ENCODE measurements around the gene IL27RA.

The IL27RA gene

GRCh38 chr19:14096272-14096992 is 64.9 kb downstream of the IL27RA start:
- no peak for DNase-seq
- Histone ChIP-seq H3K36me3 (ENCODE audit: control insufficient read depth in 4 of 4, insufficient read depth in 4 of 4, low read length in 3 of 4) (peaks cover 2 to 24% (median 14%) of the 10 kb centered on the region in 4 experiments), H3K27ac (ENCODE audit: insufficient read depth in 1 of 2, low read depth in 1 of 2, low read length in 2 of 2, poor library complexity in 1 of 2, severe bottlenecking in 2 of 2) (no peak overlapping the region), H3K9me3 (ENCODE audit: control extremely low read depth in 1 of 5, control insufficient read depth in 4 of 5, insufficient read depth in 2 of 5, low read depth in 1 of 5, low read length in 4 of 5) (peaks cover 0 to 6% (median 0%) of the 10 kb centered on the region in 5 experiments), H3K27me3 (replicated peaks in 2 of 5; ENCODE audit: control insufficient read depth in 4 of 5, insufficient read depth in 5 of 5, low read length in 4 of 5) (no peaks in the 10 kb centered on the region), H3K4me1 (ENCODE audit: control extremely low read depth in 1 of 4, control insufficient read depth in 4 of 4, insufficient read depth in 4 of 4, low read length in 3 of 4) (peaks cover 0 to 13% (median 9%) of the 10 kb centered on the region in 4 experiments), H3K4me3 (ENCODE audit: control insufficient read depth in 1 of 7, extremely low read depth in 1 of 7, insufficient read depth in 4 of 7, low read depth in 2 of 7, low read length in 6 of 7) (no peak overlapping the region)
- CTCF ChIA-PET: interaction anchor here (0.6 to 2.1 kb wide), 5 partner anchors 9 to 213 kb away, joined by 3 to 15 read pairs (median 3); partner anchors contain the start of gene ASF1B
- WGBS (ENCODE audit: insufficient coverage): 98% methylated on average over 5 of the region's 11 CpGs
- POLR2A ChIA-PET: no interaction called here

- ChIA-PET POLR2A (no interaction called here), CTCF (interaction anchor here (1.0 to 1.2 kb wide), 2 partner anchors 39 to 218 kb away, joined by 3 to 4 read pairs; partner anchors contain the start of gene ASF1B)
- Histone ChIP-seq H3K27ac (ENCODE audit: insufficient read depth in 1 of 2, low read depth in 1 of 2, low read length in 2 of 2, poor library complexity in 1 of 2, severe bottlenecking in 2 of 2) (no peak overlapping the region), H3K4me1 (ENCODE audit: control extremely low read depth in 1 of 4, control insufficient read depth in 4 of 4, insufficient read depth in 4 of 4, low read length in 3 of 4) (peaks cover 0 to under 1% (median under 1%) of the 10 kb centered on the region in 4 experiments), H3K27me3 (replicated peaks in 2 of 5; ENCODE audit: control insufficient read depth in 4 of 5, insufficient read depth in 5 of 5, low read length in 4 of 5) (no peaks in the 10 kb centered on the region), H3K36me3 (ENCODE audit: control insufficient read depth in 4 of 4, insufficient read depth in 4 of 4, low read length in 3 of 4) (peaks cover 2 to 32% (median 21%) of the 10 kb centered on the region in 4 experiments), H3K9me3 (ENCODE audit: control extremely low read depth in 1 of 5, control insufficient read depth in 4 of 5, insufficient read depth in 2 of 5, low read depth in 1 of 5, low read length in 4 of 5) (peaks cover 0 to 6% (median 0%) of the 10 kb centered on the region in 5 experiments), H3K4me3 (ENCODE audit: control insufficient read depth in 1 of 7, extremely low read depth in 1 of 7, insufficient read depth in 4 of 7, low read depth in 2 of 7, low read length in 6 of 7) (no peak overlapping the region)
- no peak for DNase-seq
- 94% methylated on average over 15 of the region's 21 CpGs for WGBS (ENCODE audit: insufficient coverage)
These were observed 66.1 kb downstream of the IL27RA start for GRCh38 chr19:14097532-14098151.

- no peak overlapping the region for H3K4me3 ChIP-seq (ENCODE audit: control insufficient read depth in 1 of 7, extremely low read depth in 1 of 7, insufficient read depth in 4 of 7, low read depth in 2 of 7, low read length in 6 of 7)
- no peak for DNase-seq
- no peaks in the 10 kb centered on the region for H3K9me3 ChIP-seq (ENCODE audit: control extremely low read depth in 1 of 5, control insufficient read depth in 4 of 5, insufficient read depth in 2 of 5, low read depth in 1 of 5, low read length in 4 of 5)
- CTCF ChIA-PET: interaction anchor here (1.0 to 3.7 kb wide), 4 partner anchors 9 to 42 kb away, joined by 3 to 22 read pairs (median 4); partner anchors contain the start of gene ASF1B
- no peak overlapping the region for H3K27ac ChIP-seq (ENCODE audit: insufficient read depth in 1 of 2, low read depth in 1 of 2, low read length in 2 of 2, poor library complexity in 1 of 2, severe bottlenecking in 2 of 2)
- POLR2A ChIA-PET: no interaction called here
- peaks cover 5 to 42% (median 26%) of the 10 kb centered on the region in 4 experiments for H3K36me3 ChIP-seq (ENCODE audit: control insufficient read depth in 4 of 4, insufficient read depth in 4 of 4, low read length in 3 of 4)
- 100% methylated on average over 4 of the region's 6 CpGs for WGBS (ENCODE audit: insufficient coverage)
- H3K4me1 ChIP-seq (ENCODE audit: control extremely low read depth in 1 of 4, control insufficient read depth in 4 of 4, insufficient read depth in 4 of 4, low read length in 3 of 4): no peaks in the 10 kb centered on the region
- H3K27me3 ChIP-seq (replicated peaks in 2 of 5; ENCODE audit: control insufficient read depth in 4 of 5, insufficient read depth in 5 of 5, low read length in 4 of 5): no peaks in the 10 kb centered on the region
These were observed 69.5 kb downstream of the IL27RA start for GRCh38 chr19:14101003-14101545.

DNA sequence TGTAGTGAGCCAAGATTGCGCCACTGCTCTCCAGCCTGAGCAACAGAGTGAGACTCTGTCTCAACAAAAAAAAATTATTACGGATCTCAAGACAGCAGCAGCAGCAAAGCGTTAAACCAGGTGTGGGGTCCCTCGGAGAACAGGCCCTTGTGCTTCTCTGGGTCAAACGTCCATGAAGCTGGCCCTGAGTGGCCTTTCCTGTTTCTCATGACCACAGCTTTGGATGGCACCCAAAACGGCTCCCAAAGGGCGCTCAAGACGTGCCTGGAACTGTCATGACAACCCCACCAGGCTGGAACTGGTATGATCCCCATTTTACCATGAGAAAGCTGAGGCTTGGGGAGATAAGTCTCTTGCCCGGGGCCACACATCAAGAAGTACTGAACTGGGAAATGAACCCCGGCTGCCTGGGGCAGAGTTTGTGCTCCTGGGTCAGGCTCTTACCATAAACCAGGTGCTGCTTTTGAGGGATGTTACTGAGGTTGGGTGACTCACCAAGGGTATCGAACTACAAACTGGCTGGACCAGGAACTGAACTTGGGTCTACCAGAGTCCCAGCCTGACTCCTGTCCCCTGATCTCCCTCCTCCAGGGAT is 70.6 kb downstream of the IL27RA start:
- no peak overlapping the region for H3K4me3 ChIP-seq (ENCODE audit: control insufficient read depth in 1 of 7, extremely low read depth in 1 of 7, insufficient read depth in 4 of 7, low read depth in 2 of 7, low read length in 6 of 7)
- H3K36me3 ChIP-seq (ENCODE audit: control insufficient read depth in 4 of 4, insufficient read depth in 4 of 4, low read length in 3 of 4): peaks cover 6 to 39% (median 23%) of the 10 kb centered on the region in 4 experiments
- WGBS (ENCODE audit: insufficient coverage): 92% methylated on average over 11 of the region's 11 CpGs
- H3K4me1 ChIP-seq (ENCODE audit: control extremely low read depth in 1 of 4, control insufficient read depth in 4 of 4, insufficient read depth in 4 of 4, low read length in 3 of 4): no peaks in the 10 kb centered on the region
- no peak overlapping the region for H3K27ac ChIP-seq (ENCODE audit: insufficient read depth in 1 of 2, low read depth in 1 of 2, low read length in 2 of 2, poor library complexity in 1 of 2, severe bottlenecking in 2 of 2)
- CTCF ChIA-PET: interaction anchor here (0.8 to 3.7 kb wide), 4 partner anchors 10 to 41 kb away, joined by 3 to 22 read pairs (median 4); partner anchors contain the start of gene ASF1B
- POLR2A ChIA-PET: no interaction called here
- DNase-seq: no peak
- H3K9me3 ChIP-seq (ENCODE audit: control extremely low read depth in 1 of 5, control insufficient read depth in 4 of 5, insufficient read depth in 2 of 5, low read depth in 1 of 5, low read length in 4 of 5): no peaks in the 10 kb centered on the region
- H3K27me3 ChIP-seq (replicated peaks in 2 of 5; ENCODE audit: control insufficient read depth in 4 of 5, insufficient read depth in 5 of 5, low read length in 4 of 5): no peaks in the 10 kb centered on the region

DNA sequence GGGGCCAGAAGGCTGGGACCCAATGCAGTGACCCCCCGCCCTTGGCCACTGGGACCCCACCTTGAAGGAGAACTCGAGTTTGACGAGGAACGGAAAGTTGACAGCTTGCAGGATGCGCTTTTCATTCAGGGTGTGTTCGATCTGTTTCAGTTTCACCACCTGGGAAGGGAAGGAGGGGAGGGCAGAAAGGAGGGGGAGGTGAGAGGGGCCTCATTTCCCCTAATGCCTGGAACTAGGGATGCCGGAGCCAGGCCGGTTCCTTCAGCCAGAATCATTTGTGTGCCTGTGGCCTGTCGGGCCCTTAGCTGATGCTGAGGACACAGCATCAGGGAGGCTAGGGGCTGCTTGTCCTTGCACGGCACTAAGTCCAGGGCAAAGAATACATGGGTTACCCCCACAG is 71.2 kb downstream of the IL27RA start:
- POLR2A ChIA-PET: interaction anchor here (0.6 kb wide), 1 partner anchor 297 kb away, joined by 4 read pairs; no protein-coding TSS in a partner anchor
- no peak for DNase-seq
- no peaks in the 10 kb centered on the region for H3K4me1 ChIP-seq (ENCODE audit: control extremely low read depth in 1 of 4, control insufficient read depth in 4 of 4, insufficient read depth in 4 of 4, low read length in 3 of 4)
- H3K36me3 ChIP-seq (ENCODE audit: control insufficient read depth in 4 of 4, insufficient read depth in 4 of 4, low read length in 3 of 4): peaks cover 5 to 37% (median 22%) of the 10 kb centered on the region in 4 experiments
- H3K27me3 ChIP-seq (replicated peaks in 2 of 5; ENCODE audit: control insufficient read depth in 4 of 5, insufficient read depth in 5 of 5, low read length in 4 of 5): no peaks in the 10 kb centered on the region
- no peak overlapping the region for H3K27ac ChIP-seq (ENCODE audit: insufficient read depth in 1 of 2, low read depth in 1 of 2, low read length in 2 of 2, poor library complexity in 1 of 2, severe bottlenecking in 2 of 2)
- 97% methylated on average over 10 of the region's 10 CpGs for WGBS (ENCODE audit: insufficient coverage)
- no peaks in the 10 kb centered on the region for H3K9me3 ChIP-seq (ENCODE audit: control extremely low read depth in 1 of 5, control insufficient read depth in 4 of 5, insufficient read depth in 2 of 5, low read depth in 1 of 5, low read length in 4 of 5)
- no peak overlapping the region for H3K4me3 ChIP-seq (ENCODE audit: control insufficient read depth in 1 of 7, extremely low read depth in 1 of 7, insufficient read depth in 4 of 7, low read depth in 2 of 7, low read length in 6 of 7)
- CTCF ChIA-PET: interaction anchor here (0.8 to 3.7 kb wide), 5 partner anchors 8 to 34 kb away, joined by 3 to 22 read pairs (median 3); partner anchors contain the start of genes ASF1B and MISP3

Data from common myeloid progenitor, CD34-positive (primary cell).